ENCODE results near the gene FRMD8.
A peak's percentile ranks its signal among the peaks of the same experiment; 100 is the strongest.

Gene FRMD8

DNA sequence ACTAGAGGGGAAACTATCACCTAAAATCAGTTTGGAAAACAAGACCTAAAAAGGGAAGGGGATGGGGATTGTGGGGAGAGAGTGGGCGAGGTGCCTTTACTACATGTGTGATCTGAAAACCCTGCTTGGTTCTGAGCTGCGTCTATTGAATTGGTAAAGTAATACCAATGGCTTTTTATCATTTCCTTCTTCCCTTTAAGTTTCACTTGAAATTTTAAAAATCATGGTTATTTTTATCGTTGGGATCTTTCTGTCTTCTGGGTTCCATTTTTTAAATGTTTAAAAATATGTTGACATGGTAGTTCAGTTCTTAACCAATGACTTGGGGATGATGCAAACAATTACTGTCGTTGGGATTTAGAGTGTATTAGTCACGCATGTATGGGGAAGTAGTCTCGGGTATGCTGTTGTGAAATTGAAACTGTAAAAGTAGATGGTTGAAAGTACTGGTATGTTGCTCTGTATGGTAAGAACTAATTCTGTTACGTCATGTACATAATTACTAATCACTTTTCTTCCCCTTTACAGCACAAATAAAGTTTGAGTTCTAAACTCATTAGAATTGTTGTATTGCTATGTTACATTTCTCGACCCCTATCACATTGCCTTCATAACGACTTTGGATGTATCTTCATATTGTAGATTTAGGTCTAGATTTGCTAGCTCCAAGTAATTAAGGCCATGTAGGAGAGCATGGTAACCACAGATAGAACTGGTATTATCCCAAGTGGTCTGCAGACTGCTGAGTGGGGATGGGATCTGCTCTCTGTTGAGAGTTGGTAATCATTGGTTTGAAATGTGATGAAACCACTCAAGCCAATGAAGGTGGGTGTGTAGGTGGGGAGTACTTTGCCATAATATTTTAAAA is 39.8 kb downstream of the FRMD8 start:
- no peak for DNase-seq

GRCh38 chr11:65426839-65427690 is 40.6 kb downstream of the FRMD8 start:
- no peak for DNase-seq

- no peak for DNase-seq
Measured at GRCh38 chr11:65427691-65428577, 41.5 kb downstream of the FRMD8 start.

GRCh38 chr11:65428578-65429067 is 42.2 kb downstream of the FRMD8 start:
- DNase-seq = no peak

GRCh38 chr11:65429068-65429681 is 42.7 kb downstream of the FRMD8 start:
- DNase-seq = no peak

- peak; percentile 21 for DNase-seq
Measured at GRCh38 chr11:65429724-65430405, 43.4 kb downstream of the FRMD8 start.

- DNase-seq = no peak
Measured at GRCh38 chr11:65430406-65431217, 44.2 kb downstream of the FRMD8 start.

DNA sequence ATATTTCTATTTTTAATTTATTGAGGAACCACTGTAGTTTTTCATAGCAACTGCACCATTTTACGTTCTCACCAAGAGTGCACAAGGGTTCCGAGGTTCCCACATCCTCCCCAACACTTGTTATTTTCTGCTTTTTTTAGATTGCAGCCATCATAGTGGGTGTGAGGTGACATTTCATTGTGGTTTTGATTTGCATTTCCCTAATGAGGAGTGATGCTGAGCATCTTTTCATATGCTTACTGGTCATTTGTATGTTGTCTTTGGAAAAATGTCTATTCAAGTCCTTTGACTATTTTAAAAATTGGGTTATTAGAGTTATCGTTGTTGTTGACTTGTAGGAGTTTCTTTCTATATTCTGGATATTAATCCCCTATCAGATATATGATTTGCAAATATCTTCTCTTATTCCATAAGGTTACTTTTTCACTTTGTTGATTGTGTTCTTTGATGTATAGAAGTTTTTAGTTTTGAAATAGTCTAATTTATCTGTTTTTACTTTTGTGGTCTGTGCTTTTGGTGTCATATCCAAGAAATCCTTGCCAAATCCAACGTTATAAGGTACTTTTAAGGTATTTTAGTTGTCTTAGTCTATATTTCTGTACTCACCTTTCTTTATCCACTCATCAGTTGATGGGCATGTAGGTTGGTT is 45.1 kb downstream of the FRMD8 start:
- DNase-seq = no peak

GRCh38 chr11:65432100-65432650 is 45.7 kb downstream of the FRMD8 start:
- no peak for DNase-seq

DNA sequence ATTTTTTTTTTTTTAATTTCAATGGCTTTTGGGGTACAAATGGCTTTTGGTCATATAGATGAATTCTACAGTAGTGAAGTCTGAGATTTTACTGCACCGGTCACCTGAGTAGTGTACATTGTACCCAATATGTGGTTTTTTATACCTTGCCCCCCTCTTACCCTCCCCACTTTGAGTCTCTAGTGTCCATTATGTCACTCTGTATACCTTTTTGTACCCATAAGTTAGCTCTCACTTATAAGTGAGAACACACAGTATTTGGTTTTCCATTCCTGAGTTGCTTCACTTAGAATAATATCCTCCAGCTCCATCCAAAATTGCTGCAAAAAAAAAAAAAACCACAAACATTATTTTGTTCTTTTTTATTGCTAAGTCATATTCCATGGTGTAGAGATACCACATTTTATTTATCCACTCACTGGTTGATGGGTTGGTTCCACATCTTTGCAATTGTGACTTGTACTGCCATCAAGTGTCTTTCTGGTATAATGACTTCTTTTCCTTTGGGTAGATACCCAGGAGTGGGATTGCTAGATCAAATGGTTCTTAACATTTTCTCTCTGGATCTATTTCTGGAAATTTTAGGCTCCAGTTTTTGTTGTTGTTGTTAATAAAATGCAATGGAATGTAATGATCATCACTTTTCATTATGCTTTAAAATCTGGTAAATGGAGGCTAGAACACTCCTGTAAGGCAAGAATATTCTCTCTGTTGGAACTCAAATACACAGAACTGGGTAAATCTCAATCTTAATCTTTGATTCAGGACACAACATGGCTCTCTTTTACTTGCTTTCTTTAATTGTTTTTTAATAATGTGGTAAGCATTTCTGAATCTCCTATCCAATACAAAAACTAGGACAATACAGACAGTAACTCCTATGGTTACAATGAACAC is 46.5 kb downstream of the FRMD8 start:
- DNase-seq = no peak

DNA sequence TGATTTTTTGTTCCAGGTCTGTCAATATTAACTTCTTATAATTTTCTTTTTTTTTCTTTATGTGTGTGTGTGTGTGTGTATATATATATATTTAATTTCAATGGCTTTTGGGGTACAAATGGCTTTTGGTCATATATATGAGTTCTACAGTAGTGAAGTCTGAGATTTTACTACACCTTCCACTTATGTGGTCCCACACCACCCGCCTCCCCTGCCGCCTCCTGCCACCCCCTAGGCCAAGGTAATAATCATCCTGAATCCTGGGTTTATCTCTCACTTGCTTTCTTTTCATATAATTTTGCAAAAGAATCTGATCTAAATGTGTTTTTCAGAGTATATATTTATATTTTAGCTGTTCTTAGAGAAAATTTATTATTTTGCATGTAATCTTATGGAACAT is 47.2 kb downstream of the FRMD8 start:
- DNase-seq = no peak

DNA sequence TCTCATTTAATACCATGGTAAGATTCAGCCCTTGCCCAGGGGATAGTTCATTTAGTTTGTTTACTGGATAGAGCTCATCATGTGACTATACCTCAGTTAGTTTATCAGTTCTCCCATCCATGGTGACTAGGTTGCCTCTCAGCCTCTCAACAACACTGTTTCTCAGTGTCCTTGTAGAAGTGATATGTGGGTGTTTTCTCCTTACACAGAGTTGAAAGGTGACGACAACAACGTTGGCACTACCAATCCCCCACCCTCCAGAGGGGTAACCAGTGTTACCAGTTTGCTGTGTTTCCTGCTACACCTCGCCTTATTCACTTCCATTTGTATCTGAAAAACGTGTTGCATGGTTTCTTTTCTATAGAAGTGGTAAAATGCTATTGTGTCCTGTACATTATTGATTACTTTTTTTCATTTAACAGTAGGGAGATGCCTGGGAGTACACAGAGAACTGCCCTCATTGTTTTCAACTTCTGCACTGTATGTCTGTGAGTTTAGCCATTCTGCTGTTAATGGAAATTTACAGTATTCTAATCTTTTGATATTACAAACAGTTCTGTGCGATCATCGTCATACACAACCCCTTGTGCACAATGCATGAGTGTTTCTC is 47.7 kb downstream of the FRMD8 start:
- no peak for DNase-seq

DNA sequence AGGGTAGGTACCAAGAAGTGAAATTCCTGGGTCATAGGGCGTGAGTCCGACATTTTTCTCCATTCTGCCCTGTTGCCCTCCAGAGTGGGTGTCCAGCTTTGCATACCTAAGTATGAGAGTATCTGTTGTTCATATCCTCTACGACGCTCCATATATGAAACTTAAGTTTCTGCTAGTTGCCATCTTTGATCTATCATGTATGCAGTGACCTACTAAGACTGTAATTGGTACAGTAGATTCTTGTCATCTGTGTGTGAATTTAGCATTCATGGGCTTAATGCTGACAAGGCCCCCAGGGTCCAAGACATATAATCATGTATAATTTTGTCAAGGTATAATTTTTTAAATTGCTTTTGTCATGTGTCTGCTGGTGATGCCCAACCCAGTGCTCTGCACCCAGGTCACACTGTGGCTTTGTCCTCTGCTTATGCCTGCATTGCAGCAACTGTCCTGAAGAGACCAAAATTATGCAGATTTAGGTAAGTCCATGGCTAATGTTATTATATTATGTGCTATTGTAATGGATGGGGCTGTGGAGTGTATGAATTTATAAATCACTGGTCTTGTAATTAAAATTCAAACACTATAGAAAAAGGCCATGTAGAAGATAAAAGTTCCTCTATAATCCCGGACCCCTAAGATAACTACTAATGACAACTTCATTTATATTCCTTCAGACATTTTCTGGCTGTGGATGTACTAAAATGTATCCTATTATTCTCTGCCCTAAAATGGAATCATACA is 48.4 kb downstream of the FRMD8 start:
- no peak for DNase-seq

- DNase-seq = no peak
Measured at GRCh38 chr11:65435411-65435931, 49.0 kb downstream of the FRMD8 start.

DNA sequence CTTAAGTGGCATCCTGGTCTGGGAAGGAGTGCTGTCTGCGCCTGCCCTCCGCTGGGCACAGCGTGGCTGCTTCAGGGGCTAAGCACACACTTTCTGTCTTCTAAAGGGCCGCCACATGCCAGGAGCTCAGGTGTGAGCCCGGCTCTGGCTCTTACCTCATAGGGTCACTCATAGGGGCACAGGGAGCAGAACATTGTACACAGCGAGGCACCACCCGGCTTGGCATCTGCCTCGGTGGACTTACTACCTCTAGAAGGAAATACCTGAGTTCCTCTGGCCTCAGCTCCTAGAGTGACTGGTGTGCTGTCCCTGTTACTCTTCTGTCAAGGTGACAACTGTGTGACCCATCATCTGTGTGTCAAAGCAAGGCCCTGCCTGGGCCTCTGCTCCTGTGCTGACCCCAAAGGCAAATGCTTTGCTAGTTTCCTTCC is 49.6 kb downstream of the FRMD8 start:
- no peak for DNase-seq

GRCh38 chr11:65436412-65437032 is 50.1 kb downstream of the FRMD8 start:
- DNase-seq = no peak
